ACC112 (cell line): ENCODE results near the gene PRKAR1B.
A peak's percentile ranks its signal among the peaks of the same experiment; 100 is the strongest.

ENCODE experiments used
- H2AFZ ChIP-seq: fragments of 200-600 bp; sonication (generic); one replicate; pipeline ENCODE4 v1.6.0; 2017; ENCODE audit warnings: antibody characterized with exemption, low read length; ENCODE audit not compliant: unreplicated experiment
- H3K27ac ChIP-seq: fragments of 200-600 bp; sonication (generic); 2 replicates; pipeline ENCODE4 v1.5.1; 2014; ENCODE audit warnings: low read depth, mild to moderate bottlenecking, antibody characterized with exemption, low read length, moderate library complexity
- H3K27me3 ChIP-seq: fragments of 200-600 bp; sonication (generic); 2 replicates; pipeline ENCODE4 v1.6.1; 2014; ENCODE audit warnings: mild to moderate bottlenecking, antibody characterized with exemption, low read length, moderate library complexity, mixed read lengths; ENCODE audit not compliant: insufficient read depth
- H3K36me3 ChIP-seq: fragments of 200-600 bp; sonication (generic); 2 replicates; pipeline ENCODE4 v1.6.1; 2016; ENCODE audit warnings: mild to moderate bottlenecking, antibody characterized with exemption, low read length, moderate library complexity, mixed read lengths; ENCODE audit not compliant: insufficient read depth
- H3K4me1 ChIP-seq: fragments of 200-600 bp; sonication (generic); one replicate; pipeline ENCODE4 v1.6.1; 2016; ENCODE audit warnings: low read length, mixed read lengths; ENCODE audit not compliant: insufficient read depth, unreplicated experiment, control insufficient read depth
- H3K4me3 ChIP-seq: fragments of 200-600 bp; sonication (generic); 2 replicates; pipeline ENCODE4 v1.5.1; 2014; ENCODE audit warnings: mild to moderate bottlenecking, low read depth, low read length
- H3K79me2 ChIP-seq: fragments of 200-600 bp; sonication (generic); one replicate; pipeline ENCODE4 v1.6.0; 2016; ENCODE audit warnings: low read length; ENCODE audit not compliant: control insufficient read depth, unreplicated experiment, insufficient read depth

PRKAR1B gene

GRCh38 chr7:540997-541396, 186.1 kb downstream of the PRKAR1B start:
- no peaks in the 10 kb centered on the region for H3K27me3 ChIP-seq
- no peak overlapping the region for H3K4me3 ChIP-seq
- H3K79me2 ChIP-seq: no peaks in the 10 kb centered on the region
- H3K4me1 ChIP-seq: peaks cover 39% of the 10 kb centered on the region
- no peaks in the 10 kb centered on the region for H3K36me3 ChIP-seq
- no peak overlapping the region for H3K27ac ChIP-seq
- no peak overlapping the region for H2AFZ ChIP-seq

GRCh38 chr7:540579-540978, 186.5 kb downstream of the PRKAR1B start:
- H2AFZ ChIP-seq: no peak overlapping the region
- H3K27ac ChIP-seq: no peak overlapping the region
- H3K4me3 ChIP-seq: no peak overlapping the region
- H3K79me2 ChIP-seq: no peaks in the 10 kb centered on the region
- H3K4me1 ChIP-seq: peaks cover 39% of the 10 kb centered on the region
- no peaks in the 10 kb centered on the region for H3K36me3 ChIP-seq
- no peaks in the 10 kb centered on the region for H3K27me3 ChIP-seq

GRCh38 chr7:539731-540411, 187.2 kb downstream of the PRKAR1B start:
- Histone ChIP-seq H3K4me1 (peaks cover 39% of the 10 kb centered on the region), H3K27ac (no peak overlapping the region), H2AFZ (no peak overlapping the region), H3K36me3 (no peaks in the 10 kb centered on the region), H3K79me2 (no peaks in the 10 kb centered on the region), H3K4me3 (no peak overlapping the region), H3K27me3 (no peaks in the 10 kb centered on the region)

GRCh38 chr7:538764-539685, 188.1 kb downstream of the PRKAR1B start:
- H2AFZ ChIP-seq: peak overlapping the region; percentile 92
- H3K27me3 ChIP-seq: no peaks in the 10 kb centered on the region
- no peaks in the 10 kb centered on the region for H3K36me3 ChIP-seq
- peaks cover 39% of the 10 kb centered on the region for H3K4me1 ChIP-seq
- no peak overlapping the region for H3K4me3 ChIP-seq
- H3K79me2 ChIP-seq: no peaks in the 10 kb centered on the region
- H3K27ac ChIP-seq: peak overlapping the region; percentile 65

- no peaks in the 10 kb centered on the region for H3K79me2 ChIP-seq
- H3K36me3 ChIP-seq: no peaks in the 10 kb centered on the region
- peak overlapping the region; percentile 92 for H2AFZ ChIP-seq
- H3K4me3 ChIP-seq: no peak overlapping the region
- H3K27ac ChIP-seq: peak overlapping the region; percentile 65
- H3K4me1 ChIP-seq: peaks cover 34% of the 10 kb centered on the region
- H3K27me3 ChIP-seq: no peaks in the 10 kb centered on the region
Observed at GRCh38 chr7:537911-538634, 189.0 kb downstream of the PRKAR1B start.

GRCh38 chr7:536231-536630, 190.8 kb downstream of the PRKAR1B start:
- no peaks in the 10 kb centered on the region for H3K79me2 ChIP-seq
- no peak overlapping the region for H3K4me3 ChIP-seq
- no peak overlapping the region for H3K27ac ChIP-seq
- H3K27me3 ChIP-seq: no peaks in the 10 kb centered on the region
- no peaks in the 10 kb centered on the region for H3K36me3 ChIP-seq
- H2AFZ ChIP-seq: no peak overlapping the region
- H3K4me1 ChIP-seq: peaks cover 19% of the 10 kb centered on the region

- no peaks in the 10 kb centered on the region for H3K36me3 ChIP-seq
- no peak overlapping the region for H3K27ac ChIP-seq
- no peak overlapping the region for H3K4me3 ChIP-seq
- peaks cover 19% of the 10 kb centered on the region for H3K4me1 ChIP-seq
- H3K27me3 ChIP-seq: 0 out of 2 replicates have a peak, but pooled peaks cover 4% of the 10 kb centered on the region
- no peak overlapping the region for H2AFZ ChIP-seq
- no peaks in the 10 kb centered on the region for H3K79me2 ChIP-seq
Observed at GRCh38 chr7:534959-535358, 192.1 kb downstream of the PRKAR1B start.

- no peak overlapping the region for H2AFZ ChIP-seq
- peaks cover 17% of the 10 kb centered on the region for H3K4me1 ChIP-seq
- no peak overlapping the region for H3K27ac ChIP-seq
- H3K27me3 ChIP-seq: 0 out of 2 replicates have a peak, but pooled peaks cover 7% of the 10 kb centered on the region
- no peaks in the 10 kb centered on the region for H3K36me3 ChIP-seq
- no peaks in the 10 kb centered on the region for H3K79me2 ChIP-seq
- H3K4me3 ChIP-seq: no peak overlapping the region
Observed at GRCh38 chr7:534075-534474, 193.0 kb downstream of the PRKAR1B start.

- Histone ChIP-seq H3K79me2 (no peaks in the 10 kb centered on the region), H3K4me3 (no peak overlapping the region), H3K36me3 (no peaks in the 10 kb centered on the region), H3K27ac (no peak overlapping the region), H2AFZ (no peak overlapping the region), H3K27me3 (peaks cover 12% of the 10 kb centered on the region), H3K4me1 (peaks cover 9% of the 10 kb centered on the region)
Observed at GRCh38 chr7:533266-533665, 193.8 kb downstream of the PRKAR1B start.

GRCh38 chr7:532379-533143, 194.5 kb downstream of the PRKAR1B start:
- no peak overlapping the region for H3K4me3 ChIP-seq
- no peak overlapping the region for H2AFZ ChIP-seq
- no peak overlapping the region for H3K27ac ChIP-seq
- H3K4me1 ChIP-seq: peaks cover 2% of the 10 kb centered on the region
- H3K36me3 ChIP-seq: no peaks in the 10 kb centered on the region
- H3K27me3 ChIP-seq: peaks cover 17% of the 10 kb centered on the region
- H3K79me2 ChIP-seq: no peaks in the 10 kb centered on the region
